H9 (cell line): ENCODE results near the gene TBC1D2. TPM values are rescaled to one million over a fixed set of nuclear protein-coding genes. Genes with fewer than 3 reads are reported as not detected.

Experiments
- DNase-seq: peaks from one replicate; pipeline ENCODE4 v3.0.0-alpha.2; 2017
- H2AFZ ChIP-seq: one replicate; pipeline ENCODE4 v1.6.1; 2013; ENCODE audit warnings: mild to moderate bottlenecking, low read length, control low read depth, moderate library complexity
- H2AK5ac ChIP-seq: 2 replicates; pipeline ENCODE4 v1.6.1; 2013; ENCODE audit warnings: low read length, control low read depth, mixed read lengths; ENCODE audit not compliant: insufficient read length
- H2BK120ac ChIP-seq: one replicate; pipeline ENCODE4 v1.6.1; 2013; ENCODE audit warnings: low read depth, mild to moderate bottlenecking, low read length, control low read depth, inconsistent platforms; ENCODE audit not compliant: poor library complexity, severe bottlenecking
- H2BK12ac ChIP-seq: 2 replicates; pipeline ENCODE4 v1.6.1; 2013; ENCODE audit warnings: low read length, control low read depth, mixed read lengths, low read depth; ENCODE audit not compliant: insufficient read length
- H2BK15ac ChIP-seq: 2 replicates; pipeline ENCODE4 v1.6.1; 2013; ENCODE audit warnings: low read depth, low read length, control low read depth
- H2BK20ac ChIP-seq: one replicate; pipeline ENCODE4 v1.6.1; 2013; ENCODE audit warnings: low read depth, mild to moderate bottlenecking, low read length, control low read depth, inconsistent platforms; ENCODE audit not compliant: poor library complexity, severe bottlenecking
- H2BK5ac ChIP-seq: 2 replicates; pipeline ENCODE4 v1.6.1; 2013; ENCODE audit warnings: low read length, control low read depth, mixed read lengths; ENCODE audit not compliant: insufficient read length
- H3K14ac ChIP-seq: 2 replicates; pipeline ENCODE4 v1.6.1; 2013; ENCODE audit warnings: low read length, control low read depth; ENCODE audit not compliant: insufficient read depth
- H3K18ac ChIP-seq: 2 replicates; pipeline ENCODE4 v1.6.1; 2013; ENCODE audit warnings: low read depth, mild to moderate bottlenecking, mixed read lengths, low read length, control low read depth; ENCODE audit not compliant: insufficient read length
- H3K23ac ChIP-seq: 2 replicates; pipeline ENCODE4 v1.6.1; 2013; ENCODE audit warnings: low read length, control low read depth, mixed read lengths, low read depth; ENCODE audit not compliant: insufficient read length
- H3K23me2 ChIP-seq: 2 replicates; pipeline ENCODE4 v1.6.1; 2013; ENCODE audit warnings: low read depth, mild to moderate bottlenecking, mixed read lengths, low read length, control low read depth; ENCODE audit not compliant: insufficient read length, poor library complexity, severe bottlenecking
- H3K27ac ChIP-seq: 2 replicates; pipeline ENCODE4 v1.5.1; 2013; ENCODE audit warnings: low read length, control low read depth, mixed read lengths, low read depth; ENCODE audit not compliant: insufficient read length
- H3K27me3 ChIP-seq: 2 replicates; pipeline ENCODE4 v1.6.1; 2013; ENCODE audit warnings: low read length, control low read depth, inconsistent platforms; ENCODE audit not compliant: insufficient read depth
- H3K4ac ChIP-seq: 2 replicates; pipeline ENCODE4 v1.6.1; 2013; ENCODE audit warnings: low read depth, mild to moderate bottlenecking, control low read depth, inconsistent platforms, low read length, moderate library complexity
- H3K4me1 ChIP-seq: 2 replicates; pipeline ENCODE4 v1.6.1; 2013; ENCODE audit warnings: low read length, control low read depth, inconsistent platforms; ENCODE audit not compliant: insufficient read depth
- H3K4me2 ChIP-seq: 2 replicates; pipeline ENCODE4 v1.6.1; 2013; ENCODE audit warnings: low read length, control low read depth, mixed read lengths; ENCODE audit not compliant: insufficient read length, insufficient read depth
- H3K56ac ChIP-seq: 2 replicates; pipeline ENCODE4 v1.6.1; 2013; ENCODE audit warnings: low read depth, mild to moderate bottlenecking, mixed read lengths, low read length, control low read depth; ENCODE audit not compliant: insufficient read length
- H3K79me1 ChIP-seq: 2 replicates; pipeline ENCODE4 v1.6.1; 2013; ENCODE audit warnings: low read depth, mild to moderate bottlenecking, moderate library complexity, low read length, control low read depth, inconsistent platforms; ENCODE audit not compliant: insufficient read depth, poor library complexity, severe bottlenecking
- H3K79me2 ChIP-seq: 2 replicates; pipeline ENCODE4 v1.6.1; 2013; ENCODE audit warnings: low read length, control low read depth, inconsistent platforms; ENCODE audit not compliant: insufficient read depth
- H3K9ac ChIP-seq: 2 replicates; pipeline ENCODE4 v1.6.1; 2013; ENCODE audit warnings: low read length, control low read depth, mixed read lengths; ENCODE audit not compliant: insufficient read length; ENCODE audit errors: extremely low read depth
- H3K9me3 ChIP-seq: one replicate; pipeline ENCODE4 v1.6.1; 2013; ENCODE audit warnings: low read depth, low read length, inconsistent platforms; ENCODE audit not compliant: control insufficient read depth
- H3T11ph ChIP-seq: one replicate; pipeline ENCODE4 v1.6.1; 2013; ENCODE audit warnings: mild to moderate bottlenecking, low read length, control low read depth, inconsistent platforms
- H4K20me1 ChIP-seq: one replicate; pipeline ENCODE4 v1.6.1; 2013; ENCODE audit not compliant: control insufficient read depth, insufficient read length, insufficient read depth
- H4K5ac ChIP-seq: 2 replicates; pipeline ENCODE4 v1.6.1; 2013; ENCODE audit warnings: low read depth, mild to moderate bottlenecking, mixed read lengths, low read length, control low read depth; ENCODE audit not compliant: insufficient read length
- H4K8ac ChIP-seq: replicated peaks from 2 replicates; pipeline ENCODE4 v1.6.1; 2013; ENCODE audit warnings: low read length, control low read depth, mixed read lengths, low read depth; ENCODE audit not compliant: insufficient read length
- H4K91ac ChIP-seq: 2 replicates; pipeline ENCODE4 v1.6.1; 2013; ENCODE audit warnings: low read depth, mild to moderate bottlenecking, moderate library complexity, mixed read lengths, low read length, control low read depth; ENCODE audit not compliant: insufficient read length
- H3K27ac Mint-ChIP-seq, 3 experiments: 2 replicates in 2 of 3; 3 replicates in 1 of 3; pipeline ENCODE4 v1.8.0; 2020 to 2021; ENCODE audit warnings: mixed read lengths in 3 of 3, mild to moderate bottlenecking in 1 of 3, moderate library complexity in 1 of 3
- H3K27me3 Mint-ChIP-seq: 2 replicates; pipeline ENCODE4 v1.8.0; 2021; ENCODE audit warnings: low read depth, mild to moderate bottlenecking, moderate library complexity, mixed read lengths
- H3K36me3 Mint-ChIP-seq, 3 experiments: 2 replicates in 2 of 3; 3 replicates in 1 of 3; pipeline ENCODE4 v1.8.0; 2020 to 2021; ENCODE audit warnings: low read depth in 3 of 3, mixed read lengths in 3 of 3; ENCODE audit not compliant: insufficient read depth in 1 of 3
- H3K4me1 Mint-ChIP-seq, 2 experiments: 2 replicates each; pipeline ENCODE4 v1.8.0; 2020; ENCODE audit warnings: mixed read lengths in 2 of 2
- H3K4me3 Mint-ChIP-seq, 2 experiments: 2 replicates in 1 of 2; 3 replicates in 1 of 2; pipeline ENCODE4 v1.8.0; 2020 to 2021; ENCODE audit warnings: mild to moderate bottlenecking in 2 of 2, mixed read lengths in 2 of 2, moderate library complexity in 1 of 2
- H3K9me3 Mint-ChIP-seq, 2 experiments: 2 replicates in 1 of 2; 3 replicates in 1 of 2; pipeline ENCODE4 v1.8.0; 2020; ENCODE audit warnings: mild to moderate bottlenecking in 2 of 2, mixed read lengths in 2 of 2, moderate library complexity in 1 of 2
- WGBS: extraction: QIAGEN DNeasy Blood & Tissue Kit; methylation state at CpG from one replicate; pipeline ENCODE4 v1.1.7; 2013; ENCODE audit warnings: missing lambda C conversion rate, low lambda C conversion rate, mixed read lengths; ENCODE audit not compliant: insufficient read length; ENCODE audit errors: extremely low coverage; 5-methylcytosine and 5-hydroxymethylcytosine counted together
- total RNA-seq: library from RNA; stranded (reverse); gene quantifications from 2 replicates; pipeline ENCODE4 v1.2.1, GENCODE V29; 2021
- TF ChIP-seq, protein P1 (sequence below): fragments of 200-600 bp; sonication (generic); conservative IDR thresholded peaks from 3 replicates; pipeline ENCODE4 v1.8.0; 2021; ENCODE audit warnings: antibody characterized with exemption, mild to moderate bottlenecking

TBC1D2 gene
- total RNA-seq, 1 experiment from 2014 or later: 2.9 TPM

DNA sequence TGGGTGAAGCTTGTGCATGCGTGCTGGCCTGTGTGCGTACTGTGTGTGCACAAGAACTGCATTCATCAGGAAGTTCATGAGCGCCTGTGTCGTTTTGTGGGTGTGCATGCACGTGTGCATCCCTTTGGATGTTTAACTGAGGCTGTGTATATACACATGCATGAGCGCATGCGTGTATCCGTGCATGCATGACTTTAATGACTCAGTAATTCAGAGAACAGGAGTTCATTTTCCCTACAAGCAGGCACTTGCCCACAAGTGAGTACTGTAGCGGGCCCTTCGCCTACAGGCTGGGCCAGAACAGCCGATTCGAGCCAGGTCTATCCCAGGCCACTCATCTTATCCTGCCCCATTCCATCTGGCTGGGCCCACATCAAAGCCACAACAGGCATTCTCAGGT is 92.8 kb downstream of the TBC1D2 start:
- no peak overlapping the region for H4K5ac ChIP-seq
- Mint-ChIP-seq H3K27ac (peak overlapping the region in 1 of 3 experiments; percentile 46; a peak in 1 of 7 replicates), H3K36me3 (0 out of 7 replicates have a peak, but pooled peaks cover 0 to 2% (median 0%) of the 10 kb centered on the region in 3 experiments), H3K4me1 (peaks cover 3 to 12% of the 10 kb centered on the region in 2 experiments; a peak in 3 of 4 replicates), H3K27me3 (no peaks in the 10 kb centered on the region), H3K4me3 (no peak overlapping the region; a peak in 1 of 5 replicates), H3K9me3 (no peaks in the 10 kb centered on the region)
- H2BK120ac ChIP-seq: no peak overlapping the region
- H3K9ac ChIP-seq: no peak overlapping the region
- no peaks in the 10 kb centered on the region for H3K27me3 ChIP-seq
- H3K79me2 ChIP-seq: no peaks in the 10 kb centered on the region; the same call in none of the 2 replicates
- no peak overlapping the region for H3K18ac ChIP-seq
- no peak overlapping the region for H2AFZ ChIP-seq
- H3K23me2 ChIP-seq: no peaks in the 10 kb centered on the region
- H3K4me1 ChIP-seq: 0 out of 2 replicates have a peak, but pooled peaks cover 2% of the 10 kb centered on the region
- no peak overlapping the region for H3K4ac ChIP-seq
- H2BK15ac ChIP-seq: no peak overlapping the region
- H3T11ph ChIP-seq: no peak overlapping the region
- no peak for DNase-seq
- H2BK20ac ChIP-seq: no peak overlapping the region
- H4K91ac ChIP-seq: no peak overlapping the region
- H4K8ac ChIP-seq: no peak overlapping the region
- H2BK5ac ChIP-seq: no peak overlapping the region
- H2BK12ac ChIP-seq: no peak overlapping the region
- H3K23ac ChIP-seq: no peak overlapping the region
- no peak overlapping the region for H3K4me2 ChIP-seq
- TF ChIP-seq, protein P1, sequence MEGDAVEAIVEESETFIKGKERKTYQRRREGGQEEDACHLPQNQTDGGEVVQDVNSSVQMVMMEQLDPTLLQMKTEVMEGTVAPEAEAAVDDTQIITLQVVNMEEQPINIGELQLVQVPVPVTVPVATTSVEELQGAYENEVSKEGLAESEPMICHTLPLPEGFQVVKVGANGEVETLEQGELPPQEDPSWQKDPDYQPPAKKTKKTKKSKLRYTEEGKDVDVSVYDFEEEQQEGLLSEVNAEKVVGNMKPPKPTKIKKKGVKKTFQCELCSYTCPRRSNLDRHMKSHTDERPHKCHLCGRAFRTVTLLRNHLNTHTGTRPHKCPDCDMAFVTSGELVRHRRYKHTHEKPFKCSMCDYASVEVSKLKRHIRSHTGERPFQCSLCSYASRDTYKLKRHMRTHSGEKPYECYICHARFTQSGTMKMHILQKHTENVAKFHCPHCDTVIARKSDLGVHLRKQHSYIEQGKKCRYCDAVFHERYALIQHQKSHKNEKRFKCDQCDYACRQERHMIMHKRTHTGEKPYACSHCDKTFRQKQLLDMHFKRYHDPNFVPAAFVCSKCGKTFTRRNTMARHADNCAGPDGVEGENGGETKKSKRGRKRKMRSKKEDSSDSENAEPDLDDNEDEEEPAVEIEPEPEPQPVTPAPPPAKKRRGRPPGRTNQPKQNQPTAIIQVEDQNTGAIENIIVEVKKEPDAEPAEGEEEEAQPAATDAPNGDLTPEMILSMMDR: no peak
- no peak overlapping the region; the same call in 1 of the 2 replicates for H3K14ac ChIP-seq
- H3K56ac ChIP-seq: no peak overlapping the region
- H4K20me1 ChIP-seq: no peaks in the 10 kb centered on the region
- WGBS: no CpG with 5 or more reads among the region's 12 CpGs
- no peak overlapping the region for H3K27ac ChIP-seq
- H3K9me3 ChIP-seq: no peaks in the 10 kb centered on the region
- no peaks in the 10 kb centered on the region for H3K79me1 ChIP-seq
- H2AK5ac ChIP-seq: no peak overlapping the region
